Calu3 (cell line): ENCODE data around the gene BOK. TPM values are rescaled to one million over a fixed set of nuclear protein-coding genes. Genes with fewer than 3 reads are reported as not detected.

Source experiments
- BruUV-seq: library from RNA; stranded (reverse); fragments of 400-500 nt; replicated peaks from 2 replicates; lab custom pipeline; 2021; lab: Mats Ljungman, UMichigan
- CTCF ChIA-PET: fragments of 300-600 bp; sonication (Branson Sonifier 250); formaldehyde crosslinking; loops from one replicate; lab custom pipeline; 2022; ENCODE audit warnings: antibody characterized with exemption; lab: Charles Lee
- DNase-seq: peaks from one replicate; pipeline ENCODE4 v3.0.0; 2022
- H3K27ac Mint-ChIP-seq: one replicate; pipeline ENCODE4 v1.8.0; 2022; ENCODE audit warnings: mixed read lengths; ENCODE audit not compliant: unreplicated experiment
- H3K27me3 Mint-ChIP-seq: one replicate; pipeline ENCODE4 v1.8.0; 2022; ENCODE audit warnings: mixed read lengths; ENCODE audit not compliant: unreplicated experiment
- H3K36me3 Mint-ChIP-seq: one replicate; pipeline ENCODE4 v1.8.0; 2022; ENCODE audit warnings: mild to moderate bottlenecking, moderate library complexity, mixed read lengths; ENCODE audit not compliant: insufficient read depth, unreplicated experiment
- H3K4me1 Mint-ChIP-seq: one replicate; pipeline ENCODE4 v1.8.0; 2022; ENCODE audit warnings: mild to moderate bottlenecking, low read depth, mixed read lengths; ENCODE audit not compliant: unreplicated experiment
- H3K4me3 Mint-ChIP-seq: one replicate; pipeline ENCODE4 v1.8.0; 2022; ENCODE audit warnings: mild to moderate bottlenecking, low read depth, moderate library complexity, mixed read lengths; ENCODE audit not compliant: unreplicated experiment
- H3K9me3 Mint-ChIP-seq: one replicate; pipeline ENCODE4 v1.8.0; 2022; ENCODE audit warnings: low read depth, mixed read lengths; ENCODE audit not compliant: unreplicated experiment
- intact Hi-C: fragments of 100-400 bp; cut with micrococcal nuclease; formaldehyde crosslinking; loops from one replicate; pipeline ENCODE4 v1.10.0; 2022; ENCODE audit not compliant: unreplicated experiment
- total RNA-seq: library from RNA; stranded (reverse); gene quantifications from 2 replicates; pipeline ENCODE4 v1.2.3, GENCODE V29; 2022
- TF ChIP-seq, protein P1 (sequence below): fragments of 200-600 bp; IDR thresholded peaks from one replicate; pipeline ENCODE4 v1.8.0; 2022; ENCODE audit warnings: antibody characterized with exemption; ENCODE audit not compliant: unreplicated experiment

BOK gene
- total RNA-seq, 1 experiment from 2014 or later = 30.1 TPM

DNA sequence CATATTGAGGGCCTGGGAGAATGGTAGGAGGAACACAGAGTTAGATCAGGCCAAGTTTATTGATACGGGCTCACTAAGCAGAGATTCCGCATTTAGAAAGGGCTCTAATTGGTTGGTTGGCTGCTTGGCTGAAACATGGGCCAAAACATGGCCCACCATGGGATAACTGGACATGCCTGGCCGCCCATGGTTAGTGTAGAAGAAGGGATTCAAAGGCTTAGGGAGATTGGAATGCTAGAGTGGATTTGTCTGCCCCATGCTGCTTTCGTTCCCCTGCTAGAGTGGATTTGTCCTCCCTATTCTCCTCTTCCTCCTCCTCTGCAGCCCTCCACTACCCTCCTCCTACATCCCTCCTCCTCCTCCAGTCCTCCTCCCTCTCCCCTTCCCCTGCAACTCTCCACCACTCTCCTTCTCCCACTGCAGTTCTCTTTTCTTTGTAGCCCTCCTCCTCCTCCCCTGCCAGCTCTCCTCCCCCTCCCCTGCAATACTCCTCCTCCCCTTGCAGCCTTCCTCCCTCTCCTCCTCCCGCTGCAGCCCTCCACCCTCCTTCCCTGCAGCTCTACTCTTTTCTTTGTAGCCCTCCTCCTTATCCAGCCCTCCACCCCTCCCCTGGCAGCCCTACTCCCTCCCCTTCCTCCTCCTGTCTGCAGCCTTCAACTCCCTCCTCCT is 17.2 kb downstream of the BOK start:
- Mint-ChIP-seq H3K4me3 (no peak overlapping the region), H3K9me3 (no peaks in the 10 kb centered on the region), H3K4me1 (no peaks in the 10 kb centered on the region), H3K27ac (no peak overlapping the region), H3K27me3 (no peaks in the 10 kb centered on the region), H3K36me3 (peaks cover 54% of the 10 kb centered on the region)
- CTCF ChIA-PET = no interaction called here
- intact Hi-C loops = no loop called here
- BruUV-seq = no TSS peak
- DNase-seq = no peak
- TF ChIP-seq, protein P1, sequence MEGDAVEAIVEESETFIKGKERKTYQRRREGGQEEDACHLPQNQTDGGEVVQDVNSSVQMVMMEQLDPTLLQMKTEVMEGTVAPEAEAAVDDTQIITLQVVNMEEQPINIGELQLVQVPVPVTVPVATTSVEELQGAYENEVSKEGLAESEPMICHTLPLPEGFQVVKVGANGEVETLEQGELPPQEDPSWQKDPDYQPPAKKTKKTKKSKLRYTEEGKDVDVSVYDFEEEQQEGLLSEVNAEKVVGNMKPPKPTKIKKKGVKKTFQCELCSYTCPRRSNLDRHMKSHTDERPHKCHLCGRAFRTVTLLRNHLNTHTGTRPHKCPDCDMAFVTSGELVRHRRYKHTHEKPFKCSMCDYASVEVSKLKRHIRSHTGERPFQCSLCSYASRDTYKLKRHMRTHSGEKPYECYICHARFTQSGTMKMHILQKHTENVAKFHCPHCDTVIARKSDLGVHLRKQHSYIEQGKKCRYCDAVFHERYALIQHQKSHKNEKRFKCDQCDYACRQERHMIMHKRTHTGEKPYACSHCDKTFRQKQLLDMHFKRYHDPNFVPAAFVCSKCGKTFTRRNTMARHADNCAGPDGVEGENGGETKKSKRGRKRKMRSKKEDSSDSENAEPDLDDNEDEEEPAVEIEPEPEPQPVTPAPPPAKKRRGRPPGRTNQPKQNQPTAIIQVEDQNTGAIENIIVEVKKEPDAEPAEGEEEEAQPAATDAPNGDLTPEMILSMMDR = no peak

DNA sequence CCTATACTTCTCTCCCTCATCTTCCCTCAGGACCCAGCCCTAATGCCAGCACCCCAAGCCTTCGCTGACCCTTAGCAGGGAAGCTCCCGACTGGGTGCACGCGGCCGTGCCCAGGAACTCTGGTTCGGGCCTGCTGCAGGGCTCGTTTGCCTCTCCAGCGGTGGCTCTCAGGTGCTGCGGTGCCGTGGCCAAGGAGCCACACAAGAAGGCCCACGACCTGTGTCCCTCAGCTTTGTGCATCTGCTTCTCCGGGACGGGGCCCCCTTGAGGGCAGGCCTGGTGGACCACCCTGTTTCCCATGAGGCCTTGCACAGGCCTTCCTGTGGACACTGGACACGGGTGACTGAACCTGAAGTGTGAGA is 17.7 kb downstream of the BOK start:
- CTCF ChIA-PET = interaction anchor here (0.7 kb wide), 1 partner anchor 285 kb away, joined by 4 read pairs; no protein-coding TSS in a partner anchor
- peaks cover 54% of the 10 kb centered on the region for H3K36me3 Mint-ChIP-seq
- no peak overlapping the region for H3K27ac Mint-ChIP-seq
- DNase-seq = no peak
- H3K9me3 Mint-ChIP-seq = no peaks in the 10 kb centered on the region
- no peaks in the 10 kb centered on the region for H3K27me3 Mint-ChIP-seq
- TF ChIP-seq, protein P1 = no peak
- H3K4me1 Mint-ChIP-seq = no peaks in the 10 kb centered on the region
- TSS peak; percentile 23 for BruUV-seq
- intact Hi-C loops = no loop called here
- no peak overlapping the region for H3K4me3 Mint-ChIP-seq

DNA sequence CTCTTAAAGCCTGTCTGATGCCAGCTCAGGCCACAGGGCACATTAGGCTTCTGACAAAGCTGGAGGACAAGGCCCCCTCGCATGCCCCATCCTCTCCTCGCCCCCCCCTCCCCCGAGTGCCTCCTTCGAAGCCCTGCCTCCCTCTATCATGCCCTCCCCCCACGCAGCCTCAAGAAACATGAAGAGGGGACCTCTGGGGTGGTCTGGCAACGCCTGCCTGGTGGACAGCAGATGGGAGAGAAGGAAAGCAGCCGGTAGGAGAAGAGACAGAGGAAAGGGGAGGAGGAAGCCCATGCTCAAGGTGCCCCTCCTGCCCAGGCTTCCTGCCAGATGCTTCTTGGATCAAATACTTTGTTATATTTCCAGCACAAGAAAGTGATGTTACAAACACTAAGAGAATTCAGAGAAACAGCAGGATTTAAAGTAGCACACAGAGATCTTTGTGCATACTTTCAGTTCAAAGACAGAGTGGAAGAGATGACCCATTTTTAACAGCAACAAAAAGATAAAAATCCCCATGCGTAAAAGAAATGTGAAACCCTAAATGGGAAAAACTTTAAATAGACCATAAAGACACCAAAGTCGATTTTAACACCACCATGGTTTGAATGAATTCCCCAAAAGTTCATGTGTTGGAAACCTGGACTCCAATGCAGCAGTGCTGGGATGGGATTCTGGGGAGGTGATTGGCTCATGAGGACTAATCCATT is 19.0 kb downstream of the BOK start:
- Mint-ChIP-seq H3K27me3 (no peaks in the 10 kb centered on the region), H3K4me3 (no peak overlapping the region), H3K27ac (no peak overlapping the region), H3K36me3 (peaks cover 55% of the 10 kb centered on the region), H3K4me1 (no peaks in the 10 kb centered on the region), H3K9me3 (no peaks in the 10 kb centered on the region)
- BruUV-seq = no TSS peak
- intact Hi-C loops = no loop called here
- CTCF ChIA-PET = no interaction called here
- DNase-seq = no peak
- TF ChIP-seq, protein P1 = no peak

DNA sequence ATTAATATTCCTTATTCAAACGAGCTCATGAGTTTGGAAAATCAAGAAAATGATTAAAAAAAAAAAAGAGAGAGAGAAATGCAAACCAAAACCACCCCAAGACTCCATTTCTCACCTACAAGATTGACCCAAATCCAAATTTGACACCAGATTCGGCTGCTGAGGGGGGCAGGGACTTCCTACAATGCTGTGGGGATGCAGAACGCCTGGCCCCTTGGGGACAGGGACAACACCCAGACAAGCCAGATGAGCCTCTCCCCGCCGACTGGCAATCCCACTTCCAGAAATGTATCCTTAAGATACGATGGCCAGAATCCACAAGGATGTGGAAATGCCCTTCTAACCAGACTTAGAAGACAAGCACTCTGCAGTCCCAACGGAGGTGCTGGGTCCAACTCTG is 20.7 kb downstream of the BOK start:
- H3K27ac Mint-ChIP-seq = no peak overlapping the region
- intact Hi-C loops = no loop called here
- H3K27me3 Mint-ChIP-seq = no peaks in the 10 kb centered on the region
- CTCF ChIA-PET = no interaction called here
- no peak overlapping the region for H3K4me3 Mint-ChIP-seq
- peaks cover 59% of the 10 kb centered on the region for H3K36me3 Mint-ChIP-seq
- DNase-seq = no peak
- H3K4me1 Mint-ChIP-seq = peaks cover 10% of the 10 kb centered on the region
- TF ChIP-seq, protein P1 = no peak
- BruUV-seq = no TSS peak
- peaks cover 2% of the 10 kb centered on the region for H3K9me3 Mint-ChIP-seq
